BJ (cell line): ENCODE results near the gene LRP1B. TPM values are rescaled to one million over a fixed set of nuclear protein-coding genes. Genes with fewer than 3 reads are reported as not detected.

ENCODE experiments used
- CTCF ChIA-PET: fragments of 350-600 bp; formaldehyde crosslinking; extraction: SDS; loops from one replicate; lab custom pipeline; 2021; ENCODE audit warnings: antibody characterized with exemption, inconsistent platforms; lab: Yijun Ruan, JAX
- POLR2A ChIA-PET: fragments of 300-600 bp; sonication (Branson Sonifier 250); formaldehyde crosslinking; extraction: SDS; loops from one replicate; lab custom pipeline; 2021; ENCODE audit warnings: antibody characterized with exemption; lab: Charles Lee
- DNase-seq: peaks from one replicate; pipeline ENCODE4 v3.0.0-alpha.2; 2011; ENCODE audit warnings: low read depth
- H3K27me3 ChIP-seq: 2 replicates; pipeline ENCODE4 v1.6.0; 2011; ENCODE audit warnings: low read length; ENCODE audit not compliant: control insufficient read depth, insufficient read depth
- H3K36me3 ChIP-seq: 2 replicates; pipeline ENCODE4 v1.5.1; 2011; ENCODE audit warnings: low read length; ENCODE audit not compliant: control insufficient read depth, insufficient read depth
- H3K4me3 ChIP-seq: 2 replicates; pipeline ENCODE4 v1.5.1; 2011; ENCODE audit warnings: low read depth, mild to moderate bottlenecking, control low read depth, low read length
- CTCF ChIP-seq: IDR thresholded peaks from 2 replicates; pipeline ENCODE4 v1.5.1; 2011; ENCODE audit warnings: low read depth, mild to moderate bottlenecking, control low read depth, inconsistent platforms, low read length, moderate library complexity; ENCODE audit not compliant: insufficient read depth
- polyA plus RNA-seq: library from polyadenylated mRNA; depleted of rRNA; stranded (reverse); fragments of >200 nt; gene quantifications from 2 replicates; pipeline ENCODE4 v1.2.3, GENCODE V29; 2011

The LRP1B gene
- polyA plus RNA-seq, 1 experiment: 0.04 TPM

GRCh38 chr2:141055531-141055930 is 1075.3 kb downstream of the LRP1B start:
- POLR2A ChIA-PET: no interaction called here
- Histone ChIP-seq H3K36me3 (no peaks in the 10 kb centered on the region), H3K27me3 (no peaks in the 10 kb centered on the region), H3K4me3 (no peak overlapping the region)
- no peak for TF ChIP-seq CTCF
- CTCF ChIA-PET: no interaction called here
- peak; percentile 11 for DNase-seq

- CTCF ChIA-PET: no interaction called here
- DNase-seq: no peak
- POLR2A ChIA-PET: interaction anchor here (0.6 kb wide), 1 partner anchor 75 kb away, joined by 3 read pairs; no protein-coding TSS in a partner anchor
- no peak for TF ChIP-seq CTCF
- Histone ChIP-seq H3K36me3 (no peaks in the 10 kb centered on the region), H3K4me3 (no peak overlapping the region), H3K27me3 (no peaks in the 10 kb centered on the region)
These were observed 1081.9 kb downstream of the LRP1B start for GRCh38 chr2:141048951-141049350.

- TF ChIP-seq CTCF: no peak
- H3K36me3 ChIP-seq: no peaks in the 10 kb centered on the region
- CTCF ChIA-PET: no interaction called here
- H3K4me3 ChIP-seq: no peak overlapping the region
- no peaks in the 10 kb centered on the region for H3K27me3 ChIP-seq
- no peak for DNase-seq
- POLR2A ChIA-PET: no interaction called here
These were observed 1089.5 kb downstream of the LRP1B start for GRCh38 chr2:141041281-141041680.

- CTCF ChIA-PET: no interaction called here
- POLR2A ChIA-PET: no interaction called here
These were observed 1092.5 kb downstream of the LRP1B start for GRCh38 chr2:141038341-141038740.

GRCh38 chr2:141037361-141037760 is 1093.5 kb downstream of the LRP1B start:
- no peak overlapping the region for H3K4me3 ChIP-seq
- no peak for DNase-seq
- no peaks in the 10 kb centered on the region for H3K36me3 ChIP-seq
- TF ChIP-seq CTCF: no peak
- no peaks in the 10 kb centered on the region for H3K27me3 ChIP-seq
- CTCF ChIA-PET: no interaction called here
- POLR2A ChIA-PET: no interaction called here

More at GRCh38 chr2:141038341-141038740, 1092.5 kb downstream of the LRP1B start:
- Histone ChIP-seq H3K4me3 (no peak overlapping the region), H3K36me3 (no peaks in the 10 kb centered on the region), H3K27me3 (no peaks in the 10 kb centered on the region)
- no peak for TF ChIP-seq CTCF
- DNase-seq: no peak
